Fibroblast of skin of right biceps (primary cell): ENCODE data around the gene OR6C74.

ENCODE experiments used
- DNase-seq: peaks from one replicate; pipeline ENCODE4 v3.0.0-alpha.2; 2013

Gene OR6C74

GRCh38 chr12:55244309-55244708, at the start of gene OR6C74:
OR6C74 (plus strand) TSS chr12:55244609; CDS start chr12:55247288, 2,679 bp downstream.
- DNase-seq = no peak

GRCh38 chr12:55220725-55221124, 23.7 kb upstream of the OR6C74 start, which contains the start of gene OR10A7:
OR10A7 (plus strand) TSS chr12:55221025; CDS start chr12:55221025, 0 bp downstream.
- no peak for DNase-seq

- DNase-seq = no peak
These were observed 17.9 kb upstream of the OR6C74 start for GRCh38 chr12:55226523-55226922.

GRCh38 chr12:55227643-55228042, 16.8 kb upstream of the OR6C74 start:
- no peak for DNase-seq

GRCh38 chr12:55246159-55246558, 1.8 kb downstream of the OR6C74 start:
- DNase-seq = no peak

- DNase-seq = no peak
These were observed 6.5 kb downstream of the OR6C74 start for GRCh38 chr12:55250944-55251343.

GRCh38 chr12:55253281-55253680, 8.9 kb downstream of the OR6C74 start:
- no peak for DNase-seq

GRCh38 chr12:55256831-55257230, 12.4 kb downstream of the OR6C74 start:
- no peak for DNase-seq

GRCh38 chr12:55258303-55258702, 13.9 kb downstream of the OR6C74 start:
- no peak for DNase-seq

GRCh38 chr12:55280991-55281390, 36.6 kb downstream of the OR6C74 start:
- no peak for DNase-seq

- DNase-seq = no peak
These were observed 45.6 kb downstream of the OR6C74 start for GRCh38 chr12:55289999-55290398.
